KOPT-K1 (cell line): ENCODE data around the gene CCSAP.

ENCODE experiments used
- H3K27ac ChIP-seq: fragments of 200-600 bp; sonication (generic); 2 replicates; pipeline ENCODE4 v1.5.1; 2016; ENCODE audit warnings: antibody characterized with exemption, mild to moderate bottlenecking, low read depth, low read length; ENCODE audit not compliant: poor library complexity, severe bottlenecking
- H3K36me3 ChIP-seq: fragments of 200-600 bp; sonication (generic); 2 replicates; pipeline ENCODE4 v1.5.1; 2017; ENCODE audit warnings: antibody characterized with exemption, mild to moderate bottlenecking, low read length, moderate library complexity; ENCODE audit not compliant: insufficient read depth
- H3K9me3 ChIP-seq: fragments of 200-600 bp; sonication (generic); 2 replicates; pipeline ENCODE4 v1.5.1; 2017; ENCODE audit warnings: antibody characterized with exemption, low read length, mild to moderate bottlenecking; ENCODE audit not compliant: insufficient read depth, poor library complexity, severe bottlenecking

CCSAP gene

DNA sequence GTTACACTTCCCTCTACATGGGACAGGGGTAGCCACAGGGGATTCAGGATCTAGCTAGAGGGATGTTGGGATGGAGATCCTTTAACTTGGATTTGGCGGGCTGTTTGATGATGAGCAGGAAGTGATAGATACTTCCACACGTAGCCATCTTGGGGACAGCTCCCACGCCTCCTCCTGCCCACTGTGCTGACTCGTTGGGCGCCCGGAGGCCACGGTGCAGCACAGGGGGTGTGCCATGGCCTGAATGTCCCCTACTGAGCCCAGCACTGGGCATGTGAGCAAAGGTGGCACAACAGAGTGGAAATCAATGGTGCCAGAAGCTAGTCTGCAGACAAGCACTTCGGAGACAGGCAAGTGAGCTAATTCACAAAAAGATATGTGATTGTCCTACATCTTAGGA is 31.6 kb upstream of the CCSAP start:
- H3K27ac ChIP-seq: no peak overlapping the region
- H3K9me3 ChIP-seq: no peaks in the 10 kb centered on the region
- no peaks in the 10 kb centered on the region for H3K36me3 ChIP-seq

- Histone ChIP-seq H3K36me3 (no peaks in the 10 kb centered on the region), H3K9me3 (no peaks in the 10 kb centered on the region), H3K27ac (no peak overlapping the region)
These were observed 30.5 kb upstream of the CCSAP start for GRCh38 chr1:229373395-229373794.

DNA sequence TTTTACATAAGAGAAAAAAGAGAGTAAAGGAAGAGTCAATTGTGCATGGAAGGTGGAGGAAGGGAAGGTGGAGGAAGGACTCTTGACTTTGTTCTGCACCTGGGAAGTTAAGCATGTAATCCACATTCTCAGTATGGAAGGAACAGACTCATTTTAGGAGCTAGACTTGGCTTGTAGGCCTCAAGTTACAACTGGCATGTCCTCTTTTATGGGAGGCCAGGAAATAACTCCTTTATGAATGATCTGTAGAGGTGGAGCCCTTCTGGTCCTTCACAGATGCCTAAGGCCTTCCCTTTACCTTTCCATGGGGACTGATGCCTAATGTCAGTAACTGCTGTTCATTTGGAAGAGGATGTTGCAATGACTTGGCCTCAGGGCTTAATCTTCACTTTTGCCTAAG is 29.4 kb upstream of the CCSAP start:
- Histone ChIP-seq H3K36me3 (no peaks in the 10 kb centered on the region), H3K9me3 (no peaks in the 10 kb centered on the region), H3K27ac (no peak overlapping the region)

GRCh38 chr1:229371624-229372023 is 28.8 kb upstream of the CCSAP start:
- H3K27ac ChIP-seq: no peak overlapping the region
- no peaks in the 10 kb centered on the region for H3K36me3 ChIP-seq
- no peaks in the 10 kb centered on the region for H3K9me3 ChIP-seq

DNA sequence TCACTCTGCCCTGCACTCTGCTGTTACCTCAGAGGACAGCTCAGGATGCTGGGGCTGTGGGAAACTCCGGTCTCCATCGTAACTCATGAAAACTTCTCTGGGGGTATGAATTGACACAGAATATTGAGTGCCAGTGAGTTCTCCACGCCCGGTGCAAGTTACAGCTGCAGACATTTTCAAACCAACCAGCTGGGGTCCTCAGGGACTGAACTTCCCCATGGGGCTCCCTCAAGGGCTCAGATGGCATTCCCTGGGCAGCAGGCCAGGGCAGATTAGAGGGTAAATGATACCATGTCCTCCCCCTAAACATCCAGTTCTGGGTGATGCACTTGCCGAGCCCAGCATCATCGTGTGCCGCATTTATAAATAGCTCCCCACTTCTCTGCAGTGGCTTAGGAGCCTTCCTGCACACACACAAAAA is 27.8 kb upstream of the CCSAP start:
- H3K27ac ChIP-seq: no peak overlapping the region
- no peaks in the 10 kb centered on the region for H3K9me3 ChIP-seq
- H3K36me3 ChIP-seq: no peaks in the 10 kb centered on the region

GRCh38 chr1:229368347-229368746 is 25.5 kb upstream of the CCSAP start:
- Histone ChIP-seq H3K36me3 (no peaks in the 10 kb centered on the region), H3K27ac (no peak overlapping the region), H3K9me3 (no peaks in the 10 kb centered on the region)

DNA sequence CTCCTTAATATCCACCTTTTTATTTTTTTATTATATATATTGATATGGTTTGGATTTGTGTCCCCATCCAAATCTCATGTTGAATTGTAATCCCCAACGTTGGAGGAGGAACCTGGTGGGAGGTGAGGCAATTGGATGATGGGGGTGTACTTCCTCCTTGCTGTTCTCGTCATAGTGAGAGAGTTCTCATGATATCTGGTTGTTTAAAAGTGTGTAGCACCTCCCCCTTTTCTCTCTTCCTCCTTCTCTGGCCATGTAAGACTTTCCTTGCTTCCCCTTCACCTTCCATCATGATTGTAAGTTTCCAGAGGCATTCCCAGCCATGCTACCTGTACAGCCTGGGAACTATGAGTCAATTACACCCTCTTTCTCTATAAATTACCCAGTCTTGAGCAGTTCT is 22.7 kb upstream of the CCSAP start:
- Histone ChIP-seq H3K36me3 (no peaks in the 10 kb centered on the region), H3K27ac (no peak overlapping the region), H3K9me3 (no peaks in the 10 kb centered on the region)

DNA sequence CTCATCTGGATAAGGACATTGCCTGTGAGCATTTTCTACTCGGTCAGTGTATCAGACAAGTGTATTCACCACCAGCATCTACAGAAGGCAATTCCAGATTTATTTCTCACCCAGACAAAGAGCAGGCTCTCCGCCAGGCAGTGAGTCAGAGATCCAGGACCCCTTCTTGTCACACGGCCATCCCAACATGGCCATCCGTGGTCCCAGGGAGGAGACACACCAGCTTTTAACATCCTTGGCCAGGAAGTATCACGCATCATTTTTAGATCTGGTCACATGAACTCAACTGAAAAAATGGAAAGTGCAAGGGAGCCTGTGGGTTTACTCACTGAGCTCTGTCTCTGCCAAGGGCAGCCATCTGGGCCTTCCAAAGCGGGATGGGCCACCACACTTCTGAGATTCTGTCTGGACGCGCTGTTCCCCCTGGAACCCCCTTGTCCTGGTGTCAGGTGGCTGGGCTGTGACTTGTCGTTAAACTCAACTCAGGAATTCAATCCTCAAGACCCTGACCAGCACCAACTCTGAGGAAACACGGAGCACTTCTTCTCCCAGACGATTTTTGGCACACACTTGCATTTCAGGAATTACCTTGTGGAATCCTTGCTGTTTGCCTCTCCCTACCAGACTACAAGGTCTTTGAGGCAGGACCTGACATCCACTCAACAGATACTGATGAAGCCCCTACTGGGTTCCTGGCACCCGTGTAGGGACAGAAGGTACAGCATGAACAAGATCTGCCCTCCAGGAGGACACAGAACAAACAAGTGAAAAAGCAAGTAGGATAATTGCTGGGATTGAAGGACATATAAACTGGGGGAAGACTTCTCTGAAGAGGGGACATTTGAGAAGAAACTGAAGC is 21.6 kb upstream of the CCSAP start:
- Histone ChIP-seq H3K27ac (no peak overlapping the region), H3K36me3 (no peaks in the 10 kb centered on the region), H3K9me3 (no peaks in the 10 kb centered on the region)

DNA sequence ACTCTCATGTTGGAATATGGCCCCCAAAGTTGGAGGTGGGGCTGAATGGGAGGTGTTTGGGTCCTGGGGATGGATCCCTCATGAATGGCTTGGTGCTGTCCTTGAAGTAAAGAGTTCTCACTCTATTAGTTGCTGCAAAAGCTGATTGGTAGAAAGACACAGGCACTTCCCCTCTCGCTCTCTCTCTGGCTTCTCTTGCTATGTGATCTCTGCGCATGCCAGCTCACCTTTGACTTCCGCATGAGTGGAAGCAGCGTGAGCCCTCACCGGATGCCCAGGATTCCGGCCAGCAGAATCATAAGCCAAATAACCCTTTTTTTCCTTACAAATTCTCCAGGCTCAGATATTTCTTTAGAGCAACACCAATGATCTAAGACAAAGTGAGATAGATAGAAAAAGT is 20.9 kb upstream of the CCSAP start:
- H3K9me3 ChIP-seq: no peaks in the 10 kb centered on the region
- no peaks in the 10 kb centered on the region for H3K36me3 ChIP-seq
- no peak overlapping the region for H3K27ac ChIP-seq

DNA sequence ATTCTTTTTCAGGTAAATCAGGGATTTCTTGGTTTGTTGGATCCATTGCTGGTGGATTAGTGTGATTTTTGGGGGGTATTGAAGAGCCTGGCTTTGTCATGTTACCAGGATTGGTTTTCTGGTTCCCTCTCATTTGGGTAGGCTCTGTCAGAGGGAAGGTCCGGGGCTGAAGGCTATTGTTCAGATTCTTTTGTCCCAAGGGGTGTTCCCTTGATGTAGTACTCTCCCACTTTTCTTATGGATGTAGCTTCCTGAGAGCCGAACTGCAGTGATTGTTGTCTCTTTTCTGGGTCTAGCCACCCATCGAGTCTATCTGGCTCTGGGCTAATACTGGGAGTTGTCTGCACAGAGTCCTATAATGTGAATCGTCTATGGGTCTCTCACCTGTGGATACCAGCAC is 17.6 kb upstream of the CCSAP start:
- H3K9me3 ChIP-seq: peaks cover 5% of the 10 kb centered on the region
- no peak overlapping the region for H3K27ac ChIP-seq
- H3K36me3 ChIP-seq: no peaks in the 10 kb centered on the region

DNA sequence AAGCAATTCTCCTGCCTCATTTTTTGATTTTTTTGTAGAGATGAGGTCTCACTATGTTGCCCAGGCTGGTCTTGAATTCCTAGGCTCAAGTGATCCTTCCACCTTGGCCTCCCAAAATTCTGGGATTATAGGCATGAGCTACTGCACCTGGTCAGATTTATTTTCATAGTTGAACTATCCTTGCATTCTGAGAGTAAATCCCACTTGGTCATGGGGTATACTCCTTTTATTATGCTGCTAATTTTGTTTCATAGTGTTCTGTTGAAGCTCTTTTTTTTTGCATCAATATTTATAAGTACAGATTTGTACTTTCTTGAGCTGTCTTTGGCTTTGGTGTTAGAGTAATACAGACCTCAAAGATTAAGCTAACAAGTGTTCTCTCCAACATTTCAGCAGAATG is 12.8 kb upstream of the CCSAP start:
- Histone ChIP-seq H3K9me3 (peaks cover 19% of the 10 kb centered on the region), H3K27ac (no peak overlapping the region), H3K36me3 (no peaks in the 10 kb centered on the region)

- no peaks in the 10 kb centered on the region for H3K36me3 ChIP-seq
- peaks cover 19% of the 10 kb centered on the region for H3K9me3 ChIP-seq
- H3K27ac ChIP-seq: no peak overlapping the region
These were observed 11.4 kb upstream of the CCSAP start for GRCh38 chr1:229354226-229354625.

DNA sequence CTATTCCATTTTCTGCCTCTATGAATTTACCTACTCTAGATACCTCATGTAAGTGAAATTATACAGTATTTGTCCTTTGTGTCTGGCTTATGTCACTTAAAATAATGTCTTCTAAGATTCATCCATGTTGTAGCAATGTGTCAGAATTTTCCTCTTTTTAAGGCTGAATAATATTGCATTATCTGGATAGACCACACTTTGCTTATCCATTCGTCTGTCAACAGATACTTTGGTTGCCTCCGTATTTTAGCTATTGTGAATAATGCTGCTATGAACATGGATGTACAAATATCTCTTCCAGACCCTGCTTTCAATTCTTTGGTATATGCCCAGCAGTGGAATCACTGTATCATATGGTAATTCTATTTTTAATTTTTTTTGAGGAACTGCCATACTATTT is 10.1 kb upstream of the CCSAP start:
- no peaks in the 10 kb centered on the region for H3K36me3 ChIP-seq
- peaks cover 19% of the 10 kb centered on the region for H3K9me3 ChIP-seq
- H3K27ac ChIP-seq: no peak overlapping the region

DNA sequence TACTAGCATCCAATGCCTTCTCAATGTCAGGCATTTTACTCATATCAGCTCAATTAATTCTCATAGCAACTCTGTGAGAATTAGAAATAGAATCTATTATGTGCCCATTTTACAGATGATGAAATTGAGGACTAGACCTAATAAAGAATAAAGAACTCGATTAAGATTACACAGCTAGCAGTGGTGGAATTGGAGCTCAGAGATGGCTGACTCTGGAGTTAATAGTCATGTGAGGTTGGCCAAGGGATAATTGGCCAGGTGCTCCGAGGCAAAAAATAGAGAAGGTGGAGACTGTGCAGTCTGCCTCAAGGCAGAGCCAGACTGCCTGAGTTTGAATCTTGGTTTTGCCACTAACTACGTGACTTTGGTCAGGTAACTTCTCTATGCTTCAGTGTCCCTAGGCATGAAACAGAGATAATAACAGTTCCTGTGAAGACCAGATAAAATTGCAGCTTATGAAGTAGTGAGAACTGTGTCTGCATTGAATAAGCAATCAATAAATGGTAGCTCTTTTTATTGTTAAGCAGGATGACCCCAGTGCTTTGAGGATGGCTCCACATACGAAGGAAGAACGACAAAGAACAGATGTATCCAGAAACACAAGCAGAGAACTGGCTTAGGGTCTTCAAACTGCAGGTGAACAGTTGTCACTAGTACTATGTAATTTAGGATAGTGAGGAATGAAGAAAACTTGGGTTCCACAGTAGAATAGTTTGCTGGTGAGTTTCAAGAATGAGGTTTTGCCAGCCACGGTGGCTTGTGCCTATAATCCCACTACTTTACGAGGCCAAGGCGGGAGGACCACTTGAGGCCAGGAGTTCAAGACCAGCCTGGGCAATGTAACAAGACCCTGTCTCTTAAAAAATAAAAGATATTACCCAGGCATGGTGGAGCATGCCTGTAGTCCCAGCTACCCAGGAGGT is 6.9 kb upstream of the CCSAP start:
- Histone ChIP-seq H3K9me3 (peaks cover 7% of the 10 kb centered on the region), H3K27ac (no peak overlapping the region), H3K36me3 (no peaks in the 10 kb centered on the region)

- Histone ChIP-seq H3K27ac (no peak overlapping the region), H3K36me3 (no peaks in the 10 kb centered on the region), H3K9me3 (no peaks in the 10 kb centered on the region)
These were observed 4.7 kb upstream of the CCSAP start for GRCh38 chr1:229347528-229347927.
